ENCODE results near the gene SPATA32.
"Not testable (repeated sequence)": the region's sequence is repeated elsewhere in the genome, so short reads cannot be mapped to it uniquely, and the experiment has no call there.

The SPATA32 gene, protein sequence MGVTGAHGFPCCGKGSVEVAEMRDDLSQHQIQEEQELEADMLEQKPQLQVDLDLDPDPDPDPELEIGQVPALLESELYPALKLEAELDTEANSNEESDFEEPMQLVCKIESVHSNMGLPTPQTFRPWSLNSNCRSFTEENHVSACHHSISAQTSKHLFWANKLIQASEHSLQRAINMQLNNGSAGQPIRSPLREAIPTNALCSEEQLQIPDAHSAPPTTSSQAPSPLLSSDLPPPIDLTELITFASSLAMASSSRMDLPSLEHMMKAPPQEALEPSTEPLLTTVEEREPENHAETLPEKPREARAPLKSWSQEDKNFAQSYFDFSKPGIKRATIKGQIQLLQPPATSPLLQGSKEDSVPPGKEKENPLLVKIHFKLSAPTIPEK

DNA sequence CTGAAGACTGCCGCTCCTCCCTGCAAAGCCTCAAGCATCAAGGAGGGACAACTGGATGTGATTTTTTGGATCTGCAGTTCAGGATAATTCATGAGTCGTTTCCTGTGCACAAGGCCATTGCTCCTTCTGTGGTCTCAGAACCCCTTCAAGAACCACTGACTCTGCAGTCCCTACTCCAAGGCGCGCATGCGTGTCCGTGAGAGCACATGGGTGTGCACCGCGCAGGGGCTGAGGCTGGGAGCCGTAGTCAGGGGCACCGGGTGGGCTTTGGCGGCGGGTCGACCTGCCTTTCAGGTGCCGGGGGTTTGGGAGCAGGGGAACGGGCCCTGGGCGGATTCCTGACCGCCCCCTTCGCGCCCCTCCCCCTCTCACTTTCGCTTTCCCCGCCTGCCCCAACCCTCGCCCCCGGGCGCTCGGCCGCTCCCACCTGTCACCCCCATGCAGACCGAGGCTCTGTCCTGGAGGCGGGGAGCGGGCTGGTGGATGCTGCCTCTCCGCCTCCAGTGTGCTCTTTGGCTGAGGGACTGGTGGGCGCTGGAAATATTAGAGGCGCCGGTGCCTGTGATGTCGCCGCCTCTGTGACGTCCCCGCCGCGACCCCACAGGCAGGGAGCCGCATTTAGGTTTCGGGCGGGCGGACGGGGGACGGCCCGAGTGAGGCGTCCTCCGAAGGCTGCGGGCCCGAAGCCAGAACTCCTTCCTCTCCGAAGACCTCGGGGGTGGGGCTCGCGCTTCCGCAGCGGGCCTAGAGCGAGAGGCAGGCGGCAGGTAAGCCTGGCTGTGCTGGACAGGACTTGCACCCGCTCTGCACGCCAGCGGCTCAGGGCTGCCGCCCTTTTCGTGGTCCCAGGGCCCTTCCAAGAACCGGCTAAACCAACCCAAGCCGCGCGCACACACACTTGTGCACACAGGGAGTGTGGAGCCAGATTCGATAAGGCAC is at the start of gene SPATA32:
Gene SPATA32, minus strand, starts transcription at position 518 of the 939 bp plus-strand sequence. Its CDS starts 78 bp downstream, at position 440.
- peak; percentile 36 to 51 for DNase-seq (ENCODE audit: low read depth in 2 of 2)

DNA sequence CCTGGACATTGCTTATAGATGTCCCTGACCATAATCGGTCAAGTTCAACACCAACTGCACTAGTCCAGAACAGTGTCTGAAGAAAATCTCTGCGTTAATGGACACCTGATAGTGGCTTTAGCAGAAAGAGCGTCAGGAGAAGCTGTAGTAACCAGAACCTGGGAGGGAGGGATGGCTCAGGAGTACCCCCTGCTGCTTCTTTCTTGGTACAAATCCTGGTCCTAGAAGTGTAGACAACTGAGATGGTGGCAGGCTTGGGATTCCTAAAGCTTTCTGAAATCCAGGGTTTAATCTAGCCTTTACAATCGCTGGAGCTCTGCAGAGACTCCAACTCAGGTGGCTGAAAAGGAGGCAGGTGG is 49.5 kb upstream of the SPATA32 start:
- DNase-seq (ENCODE audit: low read depth in 2 of 2) = no peak

DNA sequence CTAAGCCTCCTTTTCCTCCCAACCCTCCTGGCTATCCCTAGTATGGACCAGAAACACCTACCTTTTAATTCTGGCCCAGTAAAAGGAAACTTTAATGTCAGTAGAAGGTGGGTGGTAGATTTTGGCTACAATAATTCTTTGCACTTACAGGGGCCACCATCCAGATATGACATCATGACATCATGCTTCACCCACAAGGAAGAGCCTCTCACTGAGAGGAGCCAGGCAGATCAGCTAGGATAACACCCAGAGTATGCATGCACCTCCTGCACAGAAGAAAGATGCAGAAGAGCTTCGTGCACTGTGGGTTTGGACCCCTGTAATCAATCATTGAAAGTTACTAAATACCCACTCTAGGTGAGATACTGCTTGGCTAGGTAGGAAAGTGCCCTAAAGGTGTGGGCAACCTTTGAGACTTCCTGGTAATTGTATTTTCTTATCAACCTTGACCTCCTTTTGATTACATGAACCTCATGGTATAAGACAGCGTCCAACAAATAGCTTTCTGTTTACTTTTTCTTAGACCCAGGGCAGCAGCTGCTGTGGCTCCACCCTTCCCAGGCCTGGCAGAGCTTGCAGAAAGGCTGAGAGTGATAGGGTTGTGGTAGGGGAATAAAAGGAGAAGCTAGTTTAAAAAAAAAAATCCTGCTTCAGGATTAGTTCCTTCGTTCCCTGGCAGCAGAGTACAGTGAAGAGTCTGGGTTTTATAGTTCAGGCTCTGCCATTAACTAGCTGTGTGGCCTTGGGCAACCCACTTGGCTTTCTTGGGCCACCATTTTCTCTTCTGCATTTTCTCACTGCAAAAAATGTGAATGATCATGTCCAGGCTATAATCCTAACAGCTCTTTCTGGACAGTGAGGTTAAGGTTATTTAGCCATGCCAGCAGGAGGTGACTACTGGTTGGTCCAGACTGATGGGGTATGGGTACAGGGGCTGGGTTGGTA is 48.8 kb upstream of the SPATA32 start:
- no peak for DNase-seq (ENCODE audit: low read depth in 2 of 2)

DNA sequence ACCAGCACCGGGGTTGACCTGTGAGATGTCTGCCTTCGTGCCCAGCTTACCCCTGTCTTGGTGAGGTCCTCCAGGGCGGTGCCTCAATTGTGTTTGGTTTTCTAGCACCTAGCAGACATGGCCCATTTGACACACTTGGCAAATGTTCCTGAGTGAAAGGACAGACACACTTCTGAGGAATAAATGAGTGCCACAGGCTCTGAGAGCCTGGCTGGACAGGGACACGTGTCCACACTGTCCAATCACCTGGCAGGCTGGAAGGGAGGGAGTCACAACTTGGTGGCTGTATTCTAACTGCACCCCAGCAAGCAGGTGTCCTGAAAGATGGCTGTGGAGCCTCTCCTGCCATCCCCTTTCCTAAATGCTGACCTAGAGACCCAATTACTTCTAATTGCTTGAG is 47.5 kb upstream of the SPATA32 start:
- DNase-seq (ENCODE audit: low read depth in 2 of 2) = no peak

DNA sequence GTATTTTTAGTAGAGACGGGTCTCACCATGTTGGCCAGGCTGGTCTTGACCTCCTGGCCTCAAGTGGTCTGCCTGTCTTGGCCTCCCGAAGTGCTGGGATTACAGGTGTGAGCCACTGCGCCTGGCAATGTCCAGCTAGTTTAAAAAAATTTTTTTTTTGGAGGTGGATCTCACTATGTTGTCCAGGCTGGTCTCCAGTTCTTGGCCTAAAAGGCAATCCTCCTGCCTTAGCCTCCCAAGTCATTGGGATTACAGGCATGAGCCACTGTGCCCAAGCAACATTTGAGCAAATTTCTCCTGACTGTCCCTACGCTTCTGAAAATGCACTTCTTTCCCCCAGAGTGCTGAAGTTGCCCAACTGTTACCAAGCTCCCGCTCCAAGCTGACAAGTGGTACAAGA is 46.9 kb upstream of the SPATA32 start:
- DNase-seq (ENCODE audit: low read depth in 2 of 2) = no peak

DNA sequence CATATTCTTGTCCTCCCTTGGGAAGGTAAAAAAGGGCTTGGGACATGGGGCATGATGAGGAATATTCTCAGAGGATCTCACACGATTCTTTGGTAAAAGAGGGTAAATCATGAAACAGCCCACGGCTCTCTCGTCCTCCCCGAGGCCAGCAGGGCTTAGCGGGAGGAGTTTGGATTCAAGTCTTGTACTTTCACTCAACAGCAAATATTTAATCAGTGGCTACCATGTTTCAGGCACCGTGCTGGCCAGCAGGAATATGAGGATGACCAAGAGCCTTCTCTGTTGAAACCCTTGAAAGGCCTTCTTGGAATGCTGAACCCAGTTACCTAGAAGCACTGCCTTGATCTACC is 46.1 kb upstream of the SPATA32 start:
- DNase-seq (ENCODE audit: low read depth in 2 of 2) = no peak

DNA sequence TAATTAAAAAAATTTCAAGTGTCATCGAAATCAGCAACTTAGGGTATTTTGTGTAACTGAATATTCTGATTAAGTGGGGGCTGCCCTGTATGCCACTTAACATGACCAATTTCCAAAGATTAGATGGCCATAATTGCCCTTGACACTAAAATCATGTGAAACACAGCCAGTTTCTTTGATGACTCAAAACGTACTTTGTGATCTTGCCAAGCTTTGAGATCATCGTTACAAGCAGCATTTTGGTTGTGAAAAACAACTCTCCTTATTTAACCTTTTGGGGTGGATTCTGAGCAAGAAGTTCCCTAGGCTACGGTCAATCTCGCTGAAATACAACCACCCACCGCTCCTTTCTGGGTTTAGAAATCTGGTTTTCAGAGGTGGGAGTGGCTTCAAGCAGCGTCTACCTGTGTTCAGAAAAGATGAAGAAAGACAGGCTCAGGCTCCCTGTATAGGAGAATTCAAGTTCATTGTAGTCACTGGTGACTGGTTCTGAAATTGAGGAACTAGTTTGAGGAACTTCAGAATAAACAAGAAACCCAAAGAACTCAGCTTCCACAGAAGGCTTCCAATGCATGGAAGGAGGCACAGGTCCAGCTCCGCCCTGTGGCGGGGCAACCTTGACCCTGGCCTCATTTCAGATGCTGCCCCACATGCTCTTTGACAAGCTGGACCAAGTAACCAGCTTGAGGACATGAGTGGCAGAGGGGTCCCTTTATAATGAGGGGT is 45.6 kb upstream of the SPATA32 start:
- peak in 1 of 2 donors; percentile 55 for DNase-seq (ENCODE audit: low read depth in 2 of 2)

DNA sequence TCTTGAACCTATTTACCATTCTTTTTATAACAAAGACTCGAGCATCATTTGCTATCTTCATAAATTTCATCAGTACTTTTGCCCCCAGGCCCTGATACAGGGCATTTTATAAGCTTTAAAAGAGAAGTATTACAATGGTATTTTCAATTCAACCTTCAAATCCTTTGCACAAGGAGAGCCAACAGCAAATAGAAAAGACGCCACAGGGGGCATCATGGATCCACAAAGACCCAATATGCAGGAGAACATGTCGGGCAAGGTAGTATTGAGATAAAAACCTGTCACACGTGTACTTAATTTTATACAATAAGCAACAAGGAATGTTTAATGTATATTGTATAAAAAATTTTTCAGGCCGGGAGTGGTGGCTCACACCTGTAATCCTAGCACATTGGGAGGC is 44.7 kb upstream of the SPATA32 start:
- no peak for DNase-seq (ENCODE audit: low read depth in 2 of 2)

DNA sequence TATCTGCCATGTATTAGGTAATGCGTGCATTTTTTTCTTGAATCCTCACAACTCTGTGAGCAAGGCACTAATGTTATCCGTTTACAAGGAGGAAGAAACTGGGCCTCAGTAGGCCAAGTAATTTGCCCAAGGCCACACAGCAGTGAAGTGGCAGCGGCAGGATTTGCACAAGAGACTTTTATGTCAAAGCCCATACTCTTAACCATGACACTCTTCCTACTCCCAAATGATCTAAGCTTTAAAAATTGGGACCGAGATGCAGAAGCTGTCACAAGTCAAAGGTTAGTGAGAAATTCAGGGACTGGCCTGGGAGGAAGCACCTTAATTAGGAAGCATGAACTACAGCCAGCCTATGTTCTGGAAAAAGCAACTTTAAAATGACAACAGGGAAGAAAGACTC is 44.2 kb upstream of the SPATA32 start:
- no peak for DNase-seq (ENCODE audit: low read depth in 2 of 2)

DNA sequence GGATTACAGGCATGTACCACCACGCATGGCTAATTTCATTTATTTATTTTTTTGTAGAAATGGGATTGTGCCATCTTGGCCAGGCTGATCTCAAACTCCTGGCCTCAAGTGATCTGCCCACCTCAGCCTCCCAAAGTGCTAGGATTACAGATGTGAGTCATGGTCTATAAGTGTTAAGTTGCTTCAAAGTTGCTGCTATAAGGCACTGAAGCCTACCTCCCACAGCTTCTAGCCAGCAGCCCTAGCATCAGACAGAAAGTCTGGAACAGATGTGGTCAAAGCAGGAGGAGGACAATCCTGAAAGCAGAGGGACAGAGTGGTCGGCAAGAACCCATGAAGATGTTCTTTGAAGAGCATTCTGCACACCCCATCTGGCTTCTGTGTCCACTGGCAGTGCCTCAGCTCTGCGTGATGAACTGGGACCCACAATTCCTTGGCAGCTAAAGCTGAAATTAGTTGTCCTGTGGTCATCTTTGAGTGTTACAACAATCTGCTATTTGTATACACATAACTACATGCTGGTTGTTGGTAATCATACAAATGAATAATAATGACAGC is 43.7 kb upstream of the SPATA32 start:
- DNase-seq (ENCODE audit: low read depth in 2 of 2) = no peak

DNA sequence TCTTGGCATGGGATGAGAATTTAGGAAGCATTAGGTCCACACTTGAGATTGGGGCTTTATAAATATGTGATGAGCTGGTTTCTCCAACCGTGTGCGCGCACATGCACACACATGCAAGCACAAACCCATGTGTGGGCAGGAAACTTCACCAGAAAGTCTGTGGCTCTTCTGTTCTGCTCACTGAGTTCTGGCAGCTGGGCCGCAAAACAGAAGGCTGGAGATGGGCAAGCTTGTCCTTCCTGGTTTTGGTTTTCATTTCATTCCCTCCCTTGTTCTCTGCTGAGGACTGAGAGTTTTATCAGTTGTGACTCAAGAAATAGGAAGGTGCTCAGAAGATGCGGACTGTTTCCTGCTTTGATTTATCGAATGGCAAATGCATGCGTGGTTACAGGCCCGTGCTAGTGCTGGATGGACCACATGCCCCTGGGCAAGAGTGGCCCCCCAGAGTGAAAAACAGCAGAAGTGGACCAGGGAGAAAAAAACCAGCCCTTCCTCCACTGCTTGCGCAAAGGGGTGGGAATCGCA is 40.8 kb upstream of the SPATA32 start:
- no peak for DNase-seq (ENCODE audit: low read depth in 2 of 2)

DNA sequence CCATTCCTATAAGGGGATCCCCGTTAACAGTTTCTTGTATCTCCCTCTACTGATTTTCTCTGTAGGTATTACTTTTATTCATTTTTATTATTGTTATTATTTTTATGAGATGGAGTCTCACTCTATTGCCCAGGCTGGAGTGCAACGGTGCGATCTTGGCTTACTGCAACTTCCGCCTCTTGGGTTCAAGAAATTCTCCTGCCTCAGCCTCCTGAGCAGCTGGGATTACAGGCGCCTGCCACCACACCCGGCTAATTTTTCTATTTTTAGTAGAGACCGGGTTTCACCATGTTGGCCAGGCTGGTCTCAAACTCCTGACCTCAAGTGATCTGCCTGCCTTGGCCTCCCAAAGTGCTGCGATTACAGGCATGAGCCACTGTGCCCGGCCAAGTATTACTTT is 40.3 kb upstream of the SPATA32 start:
- not testable (repeated sequence) for DNase-seq (ENCODE audit: low read depth in 2 of 2)

DNA sequence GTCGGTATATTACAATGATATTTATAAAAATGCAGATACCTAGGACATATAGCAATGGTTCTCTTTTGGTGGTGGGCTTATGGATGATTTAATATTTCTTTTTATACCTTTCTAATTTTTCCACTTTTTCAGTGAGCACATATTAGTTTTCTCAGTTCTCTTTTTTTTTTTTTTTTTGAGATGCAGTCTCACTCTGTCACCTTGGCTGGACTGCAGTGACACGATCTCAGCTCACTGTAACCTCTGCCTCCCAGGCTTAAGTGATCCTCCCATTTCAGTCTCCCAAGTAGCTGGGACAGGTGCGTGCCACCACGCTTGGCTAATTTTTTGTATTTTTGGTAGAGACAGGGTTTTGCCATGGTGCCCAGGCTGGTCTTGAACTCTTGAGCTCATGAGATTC is 39.8 kb upstream of the SPATA32 start:
- DNase-seq (ENCODE audit: low read depth in 2 of 2) = no peak

DNA sequence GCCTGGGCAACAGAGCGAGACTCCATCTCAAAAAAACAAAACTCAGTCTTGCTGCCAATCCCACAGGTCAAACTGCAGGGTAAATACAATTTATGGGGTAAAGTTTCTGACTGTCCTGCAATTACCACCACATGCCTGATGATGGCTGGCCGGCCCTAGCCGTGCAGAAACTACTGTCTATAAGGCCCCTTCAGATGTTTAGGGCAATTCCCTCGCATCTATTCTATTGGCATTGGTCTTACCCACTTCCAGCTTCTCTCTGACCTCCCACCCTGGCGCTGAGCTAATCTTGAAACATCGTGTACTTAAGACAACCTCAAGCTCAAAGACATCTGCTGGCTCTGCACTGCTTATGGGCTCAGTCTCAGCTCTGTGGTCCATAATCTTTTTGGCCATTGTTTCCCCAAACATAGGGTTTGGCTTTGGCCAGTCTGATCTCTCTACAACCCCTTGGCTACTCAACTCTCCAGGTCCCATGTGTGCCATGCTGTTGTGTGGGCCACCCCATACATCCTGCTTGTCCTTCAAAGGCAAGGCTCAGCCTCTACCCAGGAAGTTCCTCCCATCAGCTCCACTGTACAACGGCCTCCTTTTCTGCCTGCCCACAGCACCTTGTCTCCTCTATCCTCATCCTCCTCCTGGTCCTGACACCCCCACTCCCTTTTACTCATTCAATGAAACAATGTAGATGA is 38.3 kb upstream of the SPATA32 start:
- no peak for DNase-seq (ENCODE audit: low read depth in 2 of 2)

DNA sequence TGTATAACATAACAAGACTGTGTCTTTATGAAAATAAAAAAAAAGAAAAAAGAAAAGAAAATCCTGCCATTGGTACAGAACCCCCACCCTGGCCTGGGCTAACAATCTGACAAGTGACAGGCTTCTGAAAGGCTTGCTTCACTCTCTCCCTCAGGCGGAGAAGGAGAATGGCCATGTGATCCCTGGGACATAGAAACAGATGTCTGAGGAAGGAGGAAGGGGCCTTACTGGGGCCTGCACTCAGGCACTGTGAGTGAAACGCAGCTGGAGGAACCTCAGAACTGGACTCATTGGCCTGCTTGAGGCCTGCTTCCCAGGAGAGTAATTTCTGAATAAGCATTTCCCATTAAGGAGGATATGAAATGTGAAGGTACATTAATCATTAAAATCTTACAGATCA is 37.5 kb upstream of the SPATA32 start:
- DNase-seq (ENCODE audit: low read depth in 2 of 2) = no peak

DNA sequence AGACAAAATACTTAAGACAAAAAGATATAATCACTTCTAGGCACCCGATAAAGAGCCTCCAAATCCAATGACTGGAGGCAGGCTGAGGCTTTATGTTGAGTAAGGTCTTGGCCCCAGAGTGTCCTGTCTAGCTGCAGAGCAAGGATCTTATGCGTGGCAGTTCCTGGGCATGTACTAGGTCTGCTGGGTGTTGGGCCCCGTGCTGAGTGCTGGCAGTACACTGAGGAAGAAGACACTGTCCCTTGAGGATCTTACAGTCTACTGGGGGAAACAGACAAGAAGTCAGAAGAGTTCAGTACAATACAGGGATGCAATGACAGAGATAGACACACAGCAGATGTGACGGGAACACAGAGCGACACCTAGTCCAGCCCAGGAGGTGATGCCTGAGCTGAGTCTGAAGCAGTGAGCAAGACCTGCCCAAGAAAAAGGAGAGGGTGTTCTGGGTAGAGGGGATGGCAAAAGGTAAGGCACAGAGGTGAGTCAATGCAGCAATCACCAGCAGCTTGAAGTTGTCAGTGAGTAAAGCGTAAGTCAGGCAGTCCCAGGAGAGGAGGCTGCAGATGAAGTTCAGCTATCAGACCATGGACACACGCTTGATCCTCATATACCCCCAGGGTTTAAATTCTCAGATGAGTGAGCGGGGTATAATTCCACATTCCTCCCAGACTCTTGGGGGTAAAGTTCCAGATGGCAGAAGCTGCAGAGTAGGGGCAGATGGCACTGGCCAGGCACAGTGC is 36.8 kb upstream of the SPATA32 start:
- no peak for DNase-seq (ENCODE audit: low read depth in 2 of 2)

DNA sequence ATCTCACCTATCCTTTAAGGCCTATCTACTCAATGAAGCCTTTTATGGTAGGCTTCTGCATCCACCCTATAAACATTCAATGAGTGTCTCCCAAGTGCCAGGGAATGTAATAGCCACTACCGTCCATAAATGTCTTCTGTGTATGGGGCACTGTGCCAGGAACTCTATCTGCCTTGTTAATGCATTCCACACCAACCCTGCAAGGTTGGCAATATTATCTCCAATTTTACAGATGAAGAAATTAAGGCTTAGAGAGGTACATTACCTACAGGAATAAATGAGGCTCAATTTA is 34.9 kb upstream of the SPATA32 start:
- DNase-seq (ENCODE audit: low read depth in 2 of 2) = no peak

DNA sequence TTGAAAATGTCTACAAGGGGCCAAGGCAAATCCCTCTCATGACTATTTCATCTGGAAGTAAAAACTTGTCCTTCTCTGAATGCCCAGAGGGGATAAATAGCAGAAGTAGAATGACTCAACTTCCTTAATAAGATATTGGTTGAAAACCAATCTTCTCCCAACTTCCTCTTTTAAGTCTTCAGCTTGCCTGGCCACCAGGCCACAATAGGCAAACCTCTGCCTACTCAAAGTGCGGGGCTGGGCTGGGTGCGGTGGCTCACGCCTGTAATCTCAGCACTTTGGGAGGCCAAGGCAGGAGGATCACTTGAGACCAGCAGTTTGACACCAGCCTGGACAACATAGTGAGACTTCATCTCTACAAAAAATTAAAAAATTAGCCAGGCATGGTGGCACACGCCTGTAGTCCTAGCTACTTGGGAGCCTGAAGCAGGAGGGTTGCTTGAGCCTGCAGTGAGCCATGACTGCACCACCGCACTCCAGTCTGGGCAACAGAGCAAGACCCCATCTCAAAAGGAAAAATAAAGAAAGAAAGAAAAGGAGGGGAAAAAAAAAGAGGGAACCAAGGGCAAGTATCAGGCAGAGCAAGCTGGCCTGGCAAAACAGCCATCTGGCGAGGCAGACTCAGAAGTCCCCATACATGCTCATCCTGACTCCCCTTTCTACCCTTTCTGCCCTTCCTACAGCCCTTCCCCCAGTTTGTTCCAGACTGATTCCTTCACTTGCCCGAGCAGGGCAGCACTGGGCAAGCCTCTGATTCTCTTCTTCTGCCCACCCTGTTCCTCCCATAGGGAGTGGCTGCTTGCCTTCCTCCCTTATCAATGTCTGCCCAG is 34.3 kb upstream of the SPATA32 start:
- DNase-seq (ENCODE audit: low read depth in 2 of 2) = no peak

DNA sequence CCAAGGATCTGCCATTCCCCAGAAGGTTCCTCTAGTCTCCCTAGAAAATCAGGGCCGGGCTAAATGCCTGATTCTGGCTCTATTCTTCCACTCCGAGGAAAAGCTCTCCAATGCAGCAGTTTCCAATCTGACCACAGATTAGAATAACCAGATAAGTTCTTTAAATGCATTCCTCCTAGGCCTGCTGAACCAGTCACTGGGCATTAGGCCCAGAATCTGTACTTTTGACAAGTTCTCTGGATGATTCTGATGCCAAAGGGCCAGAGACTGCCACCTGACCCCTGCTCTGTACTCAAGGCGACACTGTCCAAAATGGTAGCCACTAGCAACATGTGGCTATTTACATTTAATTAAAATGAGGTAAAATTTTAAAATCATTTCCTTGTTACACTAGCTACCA is 32.6 kb upstream of the SPATA32 start:
- DNase-seq (ENCODE audit: low read depth in 2 of 2) = no peak
